ENCODE data around the gene GDPD3. TPM values are rescaled to one million over a fixed set of nuclear protein-coding genes. Genes with fewer than 3 reads are reported as not detected.

Gene GDPD3
- total RNA-seq, 3 donors from 2014 or later = 1.6 to 7.3 (median 2.0) TPM

DNA sequence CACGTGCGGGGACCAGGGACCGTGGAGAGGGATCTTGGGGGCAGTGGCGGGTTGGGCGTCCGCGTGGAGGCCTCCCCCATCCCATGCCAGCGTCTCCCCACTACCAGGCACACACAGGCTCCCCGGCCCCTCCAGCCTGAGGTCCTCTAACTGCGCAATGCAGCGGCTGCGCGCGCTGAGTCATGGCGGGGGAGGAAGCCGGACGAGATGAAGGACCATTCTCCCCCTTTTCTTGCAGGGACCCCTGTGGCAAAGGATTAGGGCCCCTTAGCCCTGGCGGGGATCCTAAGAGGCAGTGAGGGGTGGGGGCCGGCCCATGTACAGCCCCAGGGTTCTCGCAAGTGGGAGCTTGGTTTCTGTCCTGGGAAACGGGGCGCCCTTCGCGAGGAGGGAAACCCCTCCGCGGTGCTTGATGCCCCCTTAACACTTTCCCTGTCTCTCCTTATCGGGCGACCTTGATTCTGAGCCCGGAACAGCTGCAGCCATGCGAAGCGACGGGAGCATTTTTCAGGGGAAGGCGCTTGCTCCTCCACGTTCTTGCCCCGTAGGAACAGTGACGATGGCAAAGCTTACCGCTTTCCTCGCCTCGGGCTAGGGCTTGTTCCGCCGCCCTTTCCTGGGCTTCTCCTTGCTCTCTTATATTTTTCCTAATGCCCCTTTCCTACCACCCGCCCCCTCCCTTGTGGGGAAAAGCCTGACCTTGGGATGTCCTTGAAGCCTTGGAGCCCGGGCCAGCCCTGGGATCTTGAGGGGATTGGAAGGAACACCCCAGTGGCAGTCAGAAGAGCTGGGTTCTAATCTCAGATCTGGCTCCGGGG is 47.2 kb downstream of the GDPD3 start:
- no peaks in the 10 kb centered on the region for H3K9me3 ChIP-seq
- peaks cover 13 to 17% of the 10 kb centered on the region in 2 donors for H3K4me1 ChIP-seq
- H3K27ac ChIP-seq = peak overlapping the region; percentile 93 to 98
- H3K4me3 ChIP-seq = peak overlapping the region; percentile 87 to 97 (median 95)
- DNase-seq (ENCODE audit: low spot score in 2 of 2) = no peak
- no peak for TF ChIP-seq POLR2A (IDR thresholded peaks at IDR 0.05)
- TF ChIP-seq POLR2AphosphoS5 (IDR thresholded peaks at IDR 0.05) = peak in 1 of 3 donors; percentile 10
- H3K36me3 ChIP-seq = peaks cover 13% of the 10 kb centered on the region
- intact Hi-C loops (cut with DNase I; ENCODE audit: low total_unique reads) = no loop called here
- no peaks in the 10 kb centered on the region for H3K27me3 ChIP-seq

DNA sequence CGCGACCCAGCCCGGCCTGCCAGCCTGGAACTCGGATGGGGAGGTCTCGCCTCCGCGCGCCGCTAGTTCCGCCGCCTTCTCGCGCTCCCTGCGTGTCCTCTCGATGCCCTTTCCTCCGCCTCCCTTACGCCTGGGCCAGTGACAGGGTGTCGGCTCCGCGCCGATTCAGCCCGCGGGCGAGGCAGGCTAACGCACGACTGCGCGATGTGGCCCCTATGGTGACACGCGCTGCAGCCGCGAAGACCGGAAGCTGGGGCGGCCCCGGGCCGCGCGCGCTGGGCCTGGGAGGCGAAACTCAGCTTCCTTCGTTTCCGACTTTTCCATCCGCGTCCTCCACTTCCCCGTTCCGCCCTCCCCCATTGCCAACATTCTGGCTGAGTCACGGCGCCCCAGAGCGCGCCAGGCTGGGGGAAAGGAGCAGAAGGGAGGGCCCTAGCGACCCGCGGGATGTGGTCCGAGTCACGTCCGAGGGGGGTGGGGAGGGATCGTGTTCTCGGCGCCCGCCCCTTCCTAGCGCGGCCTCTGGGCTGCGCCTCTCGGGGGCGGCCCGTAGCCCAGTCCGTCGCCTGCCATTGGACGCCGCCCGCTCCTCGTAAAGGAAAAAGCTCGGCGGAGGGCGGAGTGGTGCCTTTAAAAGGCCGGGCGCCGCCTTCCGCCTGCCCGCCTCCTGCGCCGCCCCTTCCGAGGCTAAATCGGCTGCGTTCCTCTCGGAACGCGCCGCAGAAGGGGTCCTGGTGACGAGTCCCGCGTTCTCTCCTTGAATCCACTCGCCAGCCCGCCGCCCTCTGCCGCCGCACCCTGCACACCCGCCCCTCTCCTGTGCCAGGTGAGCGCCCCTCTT is 48.0 kb downstream of the GDPD3 start, which contains the start of gene ALDOA:
Gene ALDOA, plus strand, starts transcription at position 659 of the 841 bp plus-strand sequence. CDS start 1,138 bp downstream, outside the sequence.
- intact Hi-C loops (cut with DNase I; ENCODE audit: low total_unique reads) = no loop called here
- H3K4me3 ChIP-seq = peak within 1 kb of the TSS; percentile 87 to 97 (median 95)
- H3K9me3 ChIP-seq = no peaks in the 10 kb centered on the region
- peaks cover 13 to 17% of the 10 kb centered on the region in 2 donors for H3K4me1 ChIP-seq
- peaks cover 13% of the 10 kb centered on the region for H3K36me3 ChIP-seq
- no peaks in the 10 kb centered on the region for H3K27me3 ChIP-seq
- H3K27ac ChIP-seq = peak within 1 kb of the TSS; percentile 93 to 98
- peak; percentile 97 to 98 for DNase-seq (ENCODE audit: low spot score in 2 of 2)
- peak; percentile 86 to 97 (median 95) for TF ChIP-seq POLR2AphosphoS5 (IDR thresholded peaks at IDR 0.05)
- TF ChIP-seq, protein P1, sequence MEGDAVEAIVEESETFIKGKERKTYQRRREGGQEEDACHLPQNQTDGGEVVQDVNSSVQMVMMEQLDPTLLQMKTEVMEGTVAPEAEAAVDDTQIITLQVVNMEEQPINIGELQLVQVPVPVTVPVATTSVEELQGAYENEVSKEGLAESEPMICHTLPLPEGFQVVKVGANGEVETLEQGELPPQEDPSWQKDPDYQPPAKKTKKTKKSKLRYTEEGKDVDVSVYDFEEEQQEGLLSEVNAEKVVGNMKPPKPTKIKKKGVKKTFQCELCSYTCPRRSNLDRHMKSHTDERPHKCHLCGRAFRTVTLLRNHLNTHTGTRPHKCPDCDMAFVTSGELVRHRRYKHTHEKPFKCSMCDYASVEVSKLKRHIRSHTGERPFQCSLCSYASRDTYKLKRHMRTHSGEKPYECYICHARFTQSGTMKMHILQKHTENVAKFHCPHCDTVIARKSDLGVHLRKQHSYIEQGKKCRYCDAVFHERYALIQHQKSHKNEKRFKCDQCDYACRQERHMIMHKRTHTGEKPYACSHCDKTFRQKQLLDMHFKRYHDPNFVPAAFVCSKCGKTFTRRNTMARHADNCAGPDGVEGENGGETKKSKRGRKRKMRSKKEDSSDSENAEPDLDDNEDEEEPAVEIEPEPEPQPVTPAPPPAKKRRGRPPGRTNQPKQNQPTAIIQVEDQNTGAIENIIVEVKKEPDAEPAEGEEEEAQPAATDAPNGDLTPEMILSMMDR (IDR thresholded peaks at IDR 0.05) = peak in 1 of 3 donors; percentile 8
- peak; percentile 98 for TF ChIP-seq POLR2A (IDR thresholded peaks at IDR 0.05)

DNA sequence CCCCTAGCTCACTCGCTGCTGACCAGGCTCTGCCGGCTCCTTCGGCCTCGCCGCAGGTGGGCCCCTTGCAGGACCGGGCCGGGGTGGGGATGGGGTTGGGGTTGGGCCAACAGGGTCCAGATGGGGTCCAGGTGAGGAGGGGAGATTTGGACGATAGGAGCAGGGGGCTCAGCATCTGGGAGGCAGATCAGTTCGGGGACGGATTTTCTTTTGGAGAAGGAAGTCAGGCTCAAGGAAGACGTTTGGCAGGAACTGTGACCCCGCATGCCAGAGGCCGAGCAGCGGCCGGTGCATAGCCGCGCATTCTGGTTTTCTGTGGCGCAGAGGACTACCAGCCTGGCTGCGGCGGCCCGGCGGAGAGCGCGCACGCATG is 48.6 kb downstream of the GDPD3 start:
- intact Hi-C loops (cut with DNase I; ENCODE audit: low total_unique reads) = no loop called here
- DNase-seq (ENCODE audit: low spot score in 2 of 2) = peak in 1 of 2 donors; percentile 40
- Histone ChIP-seq H3K4me3 (peak overlapping the region; percentile 87 to 97 (median 95)), H3K27me3 (no peaks in the 10 kb centered on the region), H3K4me1 (peaks cover 9 to 17% of the 10 kb centered on the region in 2 donors), H3K9me3 (no peaks in the 10 kb centered on the region), H3K36me3 (peaks cover 13% of the 10 kb centered on the region), H3K27ac (peak overlapping the region; percentile 93 to 98)
- TF ChIP-seq, protein P1 (IDR thresholded peaks at IDR 0.05) = no peak
- no peak for TF ChIP-seq POLR2AphosphoS5 (IDR thresholded peaks at IDR 0.05)
- no peak for TF ChIP-seq POLR2A (IDR thresholded peaks at IDR 0.05)

DNA sequence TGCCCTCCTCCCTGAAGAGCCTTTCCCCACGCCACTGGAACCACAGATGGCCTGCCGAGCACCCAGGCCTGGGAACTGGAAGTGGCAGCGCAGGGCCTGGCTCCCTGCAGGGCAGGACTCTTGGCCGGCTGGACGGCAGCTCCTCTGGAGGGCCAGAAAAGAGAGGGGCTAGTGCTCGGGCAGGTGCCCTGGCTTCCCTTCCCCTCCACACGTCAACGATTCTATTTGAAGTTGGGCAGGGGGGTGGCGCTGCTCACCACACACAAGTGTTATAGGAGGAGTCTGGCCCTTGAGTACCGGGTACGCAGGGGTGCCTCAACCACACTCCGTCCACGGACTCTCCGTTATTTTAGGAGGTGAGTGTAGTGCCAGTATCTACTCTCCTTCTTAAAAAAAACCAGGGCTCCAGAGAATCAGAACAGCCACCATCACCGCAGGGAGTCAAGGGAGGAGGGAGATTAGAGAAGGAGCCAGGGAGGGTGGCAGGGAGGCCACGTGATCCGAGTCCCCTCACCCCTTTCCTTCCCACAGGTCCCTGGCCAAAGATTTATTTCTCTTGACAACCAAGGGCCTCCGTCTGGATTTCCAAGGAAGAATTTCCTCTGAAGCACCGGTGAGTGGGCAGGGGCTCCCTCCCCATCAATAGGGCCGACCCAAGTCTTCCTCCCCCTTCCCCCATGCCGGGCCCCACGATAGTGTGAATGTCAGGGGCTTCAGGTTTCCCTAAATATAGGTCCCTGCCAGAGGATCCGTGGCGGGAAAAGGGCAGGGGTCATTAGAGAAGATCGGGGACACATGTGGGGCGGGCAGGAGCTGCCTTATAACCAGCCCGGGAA is 49.2 kb downstream of the GDPD3 start:
- intact Hi-C loops (cut with DNase I; ENCODE audit: low total_unique reads) = no loop called here
- Histone ChIP-seq H3K36me3 (peaks cover 8% of the 10 kb centered on the region), H3K9me3 (no peaks in the 10 kb centered on the region), H3K4me3 (peak overlapping the region; percentile 87 to 97 (median 95)), H3K4me1 (peaks cover 9 to 17% of the 10 kb centered on the region in 2 donors), H3K27ac (peak overlapping the region; percentile 93 to 98), H3K27me3 (no peaks in the 10 kb centered on the region)
- TF ChIP-seq, protein P1 (IDR thresholded peaks at IDR 0.05) = no peak
- TF ChIP-seq POLR2AphosphoS5 (IDR thresholded peaks at IDR 0.05) (peak in 1 of 3 donors; percentile 54), POLR2A (IDR thresholded peaks at IDR 0.05) (peak; percentile 15)
- DNase-seq (ENCODE audit: low spot score in 2 of 2) = peak; percentile 69 to 74

Measured in breast epithelium (tissue), 4 donors.